ENCODE data around the gene IQCF2.
"Not testable (repeated sequence)": the region's sequence is repeated elsewhere in the genome, so short reads cannot be mapped to it uniquely, and the experiment has no call there.

IQCF2 gene

GRCh38 chr3:51860703-51861665 lies at the start of gene IQCF2:
TSS of gene IQCF2 (plus strand) at chr3:51861615. CDS start at chr3:51861667, 52 bp downstream.
- no peak for DNase-seq (ENCODE audit: low read depth in 3 of 3)

- no peak for DNase-seq (ENCODE audit: low read depth in 3 of 3)
Observed at GRCh38 chr3:51813539-51813938, 47.9 kb upstream of the IQCF2 start.

- no peak for DNase-seq (ENCODE audit: low read depth in 3 of 3)
Observed at GRCh38 chr3:51814034-51814433, 47.4 kb upstream of the IQCF2 start.

- DNase-seq (ENCODE audit: low read depth in 3 of 3), result no peak
Observed at GRCh38 chr3:51815614-51816013, 45.8 kb upstream of the IQCF2 start.

GRCh38 chr3:51816723-51817122 lies 44.7 kb upstream of the IQCF2 start:
- DNase-seq (ENCODE audit: low read depth in 3 of 3), result no peak

GRCh38 chr3:51817375-51817774 lies 44.0 kb upstream of the IQCF2 start:
- DNase-seq (ENCODE audit: low read depth in 3 of 3), result no peak

- DNase-seq (ENCODE audit: low read depth in 3 of 3), result no peak
Observed at GRCh38 chr3:51819151-51819550, 42.3 kb upstream of the IQCF2 start.

GRCh38 chr3:51819709-51820406 lies 41.6 kb upstream of the IQCF2 start:
- DNase-seq (ENCODE audit: low read depth in 3 of 3), result peak in 1 of 3 experiments; percentile 19

- DNase-seq (ENCODE audit: low read depth in 3 of 3), result no peak
Observed at GRCh38 chr3:51828297-51828696, 33.1 kb upstream of the IQCF2 start.

GRCh38 chr3:51830345-51830744 lies 31.1 kb upstream of the IQCF2 start:
- no peak for DNase-seq (ENCODE audit: low read depth in 3 of 3)

GRCh38 chr3:51830836-51831385 lies 30.5 kb upstream of the IQCF2 start:
- no peak for DNase-seq (ENCODE audit: low read depth in 3 of 3)

- no peak for DNase-seq (ENCODE audit: low read depth in 3 of 3)
Observed at GRCh38 chr3:51836606-51837005, 24.8 kb upstream of the IQCF2 start.

- DNase-seq (ENCODE audit: low read depth in 3 of 3), result no peak
Observed at GRCh38 chr3:51845129-51845528, 16.3 kb upstream of the IQCF2 start.

- not testable (repeated sequence) for DNase-seq (ENCODE audit: low read depth in 3 of 3)
Observed at GRCh38 chr3:51855411-51855810, 6.0 kb upstream of the IQCF2 start.

- DNase-seq (ENCODE audit: low read depth in 3 of 3), result no peak
Observed at GRCh38 chr3:51862886-51863285, 1.5 kb downstream of the IQCF2 start.

- not testable (repeated sequence) for DNase-seq (ENCODE audit: low read depth in 3 of 3)
Observed at GRCh38 chr3:51868896-51869295, 7.5 kb downstream of the IQCF2 start.

GRCh38 chr3:51869304-51869703 lies 7.9 kb downstream of the IQCF2 start:
- no peak for DNase-seq (ENCODE audit: low read depth in 3 of 3)

- no peak for DNase-seq (ENCODE audit: low read depth in 3 of 3)
Observed at GRCh38 chr3:51873253-51873766, 11.9 kb downstream of the IQCF2 start.

GRCh38 chr3:51873876-51874275 lies 12.5 kb downstream of the IQCF2 start:
- DNase-seq (ENCODE audit: low read depth in 3 of 3), result no peak

- no peak for DNase-seq (ENCODE audit: low read depth in 3 of 3)
Observed at GRCh38 chr3:51874411-51874810, 13.0 kb downstream of the IQCF2 start.

GRCh38 chr3:51874889-51875288 lies 13.5 kb downstream of the IQCF2 start:
- DNase-seq (ENCODE audit: low read depth in 3 of 3), result no peak

- DNase-seq (ENCODE audit: low read depth in 3 of 3), result no peak
Observed at GRCh38 chr3:51875501-51875900, 14.1 kb downstream of the IQCF2 start, which contains the start of gene IQCF5. TSS of gene IQCF5 (minus strand) at chr3:51875601. CDS start at chr3:51875531, 70 bp downstream.

Data from stimulated activated CD4-positive, alpha-beta T cell treated with anti-CD3 and anti-CD28 coated beads, TNF-alpha, amount 100 ng/mL, for 24 hours (primary cell).